AG10803 (cell line): ENCODE data around the gene UQCC5.

ENCODE experiments used
- DNase-seq: peaks from one replicate; pipeline ENCODE4 v3.0.0; 2010; ENCODE audit warnings: low read depth
- H3K4me3 ChIP-seq: 2 replicates; pipeline ENCODE4 v1.5.1; 2011; ENCODE audit warnings: mild to moderate bottlenecking, low read length, control low read depth
- TF ChIP-seq, protein P1 (sequence below): conservative IDR thresholded peaks from 2 replicates; pipeline ENCODE4 v1.5.1; 2011; ENCODE audit warnings: mild to moderate bottlenecking, low read length, control low read depth, inconsistent platforms

The UQCC5 gene

DNA sequence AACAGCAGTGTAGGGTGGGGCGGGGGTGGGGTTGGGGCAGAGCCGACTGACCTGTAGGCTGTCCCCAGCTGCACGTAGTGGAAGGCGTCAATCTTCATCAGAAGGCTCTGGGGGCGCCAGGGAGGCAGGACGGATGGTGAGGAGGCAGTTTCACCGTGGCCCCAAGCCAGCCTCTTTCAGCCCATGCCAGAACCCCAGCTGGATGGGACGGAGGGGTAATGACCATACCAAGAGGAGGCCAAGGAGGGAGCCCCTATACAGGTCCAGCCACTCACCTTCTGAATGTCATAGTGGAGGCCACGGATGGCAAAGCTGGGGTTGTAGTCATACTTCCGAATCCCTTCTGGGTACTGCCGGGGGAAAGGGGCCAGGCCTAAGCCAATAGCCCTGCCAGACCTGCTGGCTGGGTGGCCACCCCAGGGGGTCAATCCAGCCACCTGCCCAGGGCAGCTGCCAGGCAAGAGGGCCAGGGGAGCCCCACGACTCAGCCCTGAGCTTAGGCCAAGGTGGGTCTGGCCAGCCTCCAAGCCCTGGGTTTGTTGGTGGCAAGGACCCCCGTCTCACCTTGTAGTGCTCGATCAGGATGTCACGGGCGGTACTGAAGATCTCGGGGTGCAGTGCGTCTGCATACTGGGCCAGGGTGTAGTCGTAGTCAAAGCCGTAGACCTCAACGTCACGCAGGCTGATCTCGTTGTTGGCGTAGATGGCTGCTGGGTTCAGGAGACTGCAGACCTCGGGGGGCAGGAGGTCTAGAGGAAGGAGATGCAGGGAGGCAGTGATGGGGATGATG, 7.6 kb upstream of the UQCC5 start:
- no peak for DNase-seq
- TF ChIP-seq, protein P1, sequence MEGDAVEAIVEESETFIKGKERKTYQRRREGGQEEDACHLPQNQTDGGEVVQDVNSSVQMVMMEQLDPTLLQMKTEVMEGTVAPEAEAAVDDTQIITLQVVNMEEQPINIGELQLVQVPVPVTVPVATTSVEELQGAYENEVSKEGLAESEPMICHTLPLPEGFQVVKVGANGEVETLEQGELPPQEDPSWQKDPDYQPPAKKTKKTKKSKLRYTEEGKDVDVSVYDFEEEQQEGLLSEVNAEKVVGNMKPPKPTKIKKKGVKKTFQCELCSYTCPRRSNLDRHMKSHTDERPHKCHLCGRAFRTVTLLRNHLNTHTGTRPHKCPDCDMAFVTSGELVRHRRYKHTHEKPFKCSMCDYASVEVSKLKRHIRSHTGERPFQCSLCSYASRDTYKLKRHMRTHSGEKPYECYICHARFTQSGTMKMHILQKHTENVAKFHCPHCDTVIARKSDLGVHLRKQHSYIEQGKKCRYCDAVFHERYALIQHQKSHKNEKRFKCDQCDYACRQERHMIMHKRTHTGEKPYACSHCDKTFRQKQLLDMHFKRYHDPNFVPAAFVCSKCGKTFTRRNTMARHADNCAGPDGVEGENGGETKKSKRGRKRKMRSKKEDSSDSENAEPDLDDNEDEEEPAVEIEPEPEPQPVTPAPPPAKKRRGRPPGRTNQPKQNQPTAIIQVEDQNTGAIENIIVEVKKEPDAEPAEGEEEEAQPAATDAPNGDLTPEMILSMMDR = no peak
- H3K4me3 ChIP-seq = no peak overlapping the region

- peak; percentile 47 for DNase-seq
- TF ChIP-seq, protein P1 = no peak
- no peak overlapping the region for H3K4me3 ChIP-seq
These were observed 6.8 kb upstream of the UQCC5 start for GRCh38 chr3:52529376-52530333.

DNA sequence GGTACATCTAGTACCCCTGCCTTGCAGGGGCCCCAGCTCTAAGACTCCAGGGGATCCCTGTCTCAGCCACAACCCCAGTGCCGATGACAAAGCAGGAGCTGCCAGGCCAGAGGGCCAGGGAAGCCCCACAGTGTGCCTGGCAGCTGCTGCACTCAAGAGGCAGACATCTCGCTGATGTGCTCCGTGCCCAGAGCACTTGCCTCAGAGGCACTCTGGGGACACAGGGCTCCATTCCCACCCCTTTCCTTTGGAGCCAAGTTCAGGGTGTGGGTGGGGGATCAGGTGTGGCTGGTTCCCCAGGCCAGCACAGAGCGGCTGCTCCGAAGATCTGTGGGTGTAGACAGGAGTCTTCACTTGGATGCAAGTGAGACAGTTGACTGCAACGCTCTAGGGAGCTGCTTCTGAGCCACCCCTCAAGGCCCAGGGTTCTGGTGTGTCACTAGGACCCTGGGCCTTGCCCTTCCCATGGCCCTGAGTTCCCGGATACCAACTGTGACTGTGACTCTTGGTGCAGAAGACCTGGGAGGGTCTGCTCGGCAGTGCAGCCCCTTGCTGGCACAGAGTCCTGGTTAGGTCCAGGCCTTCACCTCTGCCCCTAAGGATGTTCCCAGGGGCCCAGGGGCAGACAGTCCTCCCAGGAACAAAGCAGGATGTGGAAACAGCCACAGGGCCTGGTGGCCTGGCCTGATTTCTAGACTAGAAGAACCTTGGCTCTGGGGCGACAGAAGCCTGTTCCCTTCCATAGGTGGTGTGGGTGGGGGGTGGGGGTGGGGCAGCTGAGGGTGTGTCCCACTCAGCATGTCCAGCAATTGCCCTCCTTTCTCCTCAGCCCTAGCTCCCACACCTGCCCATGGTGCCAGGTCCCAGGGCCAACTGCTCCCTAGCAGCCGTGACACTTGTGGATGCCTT, 5.2 kb upstream of the UQCC5 start:
- H3K4me3 ChIP-seq = no peak overlapping the region; the same call in 1 of the 2 replicates
- DNase-seq = no peak
- TF ChIP-seq, protein P1 = no peak

DNA sequence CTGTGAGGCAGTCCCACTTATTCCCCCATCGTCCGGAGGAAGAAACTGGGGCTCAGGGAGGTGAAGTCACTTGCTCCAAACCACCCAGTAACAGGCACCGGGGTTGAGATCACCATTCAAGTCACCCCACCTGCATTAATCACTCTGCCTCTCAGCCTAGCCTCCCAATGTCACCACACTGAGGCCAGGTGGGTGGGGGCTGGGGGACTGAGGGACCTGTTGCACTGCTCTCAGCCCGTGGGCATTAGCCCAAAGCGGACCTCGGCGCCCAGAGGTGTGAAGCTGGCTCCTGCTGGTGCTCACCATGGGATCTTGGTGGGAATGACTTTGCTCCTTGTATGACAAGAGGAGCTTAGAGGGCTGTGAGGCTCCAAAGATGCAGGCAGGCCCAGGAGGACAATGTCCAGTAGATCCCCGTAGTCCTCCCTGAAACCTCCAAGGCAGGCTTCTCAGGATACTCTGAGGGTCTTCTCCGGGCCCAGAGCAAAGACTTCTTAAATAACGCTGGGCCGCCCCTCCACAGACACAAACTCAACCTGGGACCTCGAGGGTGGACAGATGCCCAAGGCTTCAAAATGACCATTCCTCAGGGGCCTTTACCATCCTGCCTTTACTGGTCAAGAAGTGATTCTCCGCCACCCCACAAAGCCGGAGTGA, 4.4 kb upstream of the UQCC5 start:
- H3K4me3 ChIP-seq = peak overlapping the region; percentile 66
- TF ChIP-seq, protein P1 = no peak
- DNase-seq = no peak

DNA sequence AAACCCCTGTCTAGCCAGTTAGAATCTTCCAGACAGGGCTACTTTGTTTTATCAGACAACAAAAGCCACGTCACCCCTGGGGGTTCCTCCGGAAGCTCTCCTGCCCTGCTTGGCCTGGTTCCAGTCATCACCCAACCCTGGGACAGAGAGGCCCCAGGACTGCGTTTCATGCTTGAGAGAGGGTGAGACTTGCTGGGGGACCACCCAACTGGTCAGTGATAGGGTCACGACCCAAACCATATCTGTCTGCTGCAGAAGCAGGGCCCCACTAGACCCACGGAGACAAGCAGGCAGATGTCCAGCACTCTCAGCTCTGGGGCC, 3.9 kb upstream of the UQCC5 start:
- H3K4me3 ChIP-seq = peak overlapping the region; percentile 66
- TF ChIP-seq, protein P1 = no peak
- no peak for DNase-seq

DNA sequence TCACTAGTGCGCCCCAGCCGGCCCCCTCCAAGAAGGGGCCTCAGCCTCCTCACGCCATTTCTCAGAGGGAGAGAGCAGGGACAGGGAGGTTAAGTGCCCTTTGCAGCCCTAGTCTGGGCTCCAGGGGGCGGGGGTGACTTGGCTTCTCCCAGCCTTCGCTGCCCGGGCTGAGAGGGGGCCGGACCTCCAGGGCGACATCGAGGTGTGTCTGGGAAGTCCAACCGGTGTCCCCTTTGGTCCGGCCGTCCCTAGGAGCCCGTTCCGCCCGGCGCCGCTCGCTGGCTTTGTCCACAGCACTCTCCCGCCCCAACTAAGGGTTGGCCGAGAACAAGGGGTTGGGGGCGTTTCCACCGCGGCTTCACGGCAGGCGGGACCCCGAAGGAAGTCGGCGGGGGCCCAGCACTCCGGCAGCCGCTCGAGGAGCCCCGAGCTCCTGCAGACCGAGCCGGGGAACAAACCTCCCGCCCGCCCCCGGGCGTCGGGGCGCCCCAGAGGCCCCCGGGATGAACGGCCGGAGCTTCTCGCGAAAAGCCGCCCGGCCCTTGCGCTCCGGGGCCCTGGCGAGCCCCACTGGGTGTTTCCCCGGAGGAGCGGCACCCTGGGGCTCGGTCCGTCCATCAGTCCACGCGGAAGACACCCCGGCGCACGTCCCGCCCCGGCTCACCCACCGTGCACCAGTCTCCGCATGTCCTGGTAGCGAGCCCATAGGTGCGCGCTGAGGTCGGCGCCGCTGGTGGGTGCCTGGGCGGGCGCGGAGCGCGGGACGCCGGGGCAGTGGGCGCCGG, 3.4 kb upstream of the UQCC5 start:
- no peak for DNase-seq
- TF ChIP-seq, protein P1 = no peak
- peak overlapping the region; percentile 66 for H3K4me3 ChIP-seq
